Effector memory CD4-positive, alpha-beta T cell (primary cell): ENCODE data around the gene CDK9.

Experiments
- DNase-seq, 3 donors: peaks; one replicate each; pipeline ENCODE4 v3.0.0-alpha.2; 2020
- H3K27ac ChIP-seq: 2 replicates; pipeline ENCODE4 v1.7.0; 2013; ENCODE audit warnings: mild to moderate bottlenecking, low read length, moderate library complexity; ENCODE audit not compliant: insufficient read depth, poor library complexity, severe bottlenecking
- H3K27me3 ChIP-seq: replicated peaks from 2 replicates; pipeline ENCODE4 v1.7.0; 2013; ENCODE audit warnings: mild to moderate bottlenecking, low read length; ENCODE audit not compliant: insufficient read depth, control insufficient read depth, poor library complexity, severe bottlenecking
- H3K36me3 ChIP-seq: 2 replicates; pipeline ENCODE4 v1.7.0; 2013; ENCODE audit warnings: mild to moderate bottlenecking, low read length, moderate library complexity; ENCODE audit not compliant: control insufficient read depth, insufficient read depth
- H3K4me1 ChIP-seq: 2 replicates; pipeline ENCODE4 v1.7.0; 2013; ENCODE audit warnings: low read length, mild to moderate bottlenecking; ENCODE audit not compliant: control insufficient read depth, insufficient read depth, poor library complexity, severe bottlenecking
- H3K4me3 ChIP-seq: 2 replicates; pipeline ENCODE4 v1.7.0; 2013; ENCODE audit warnings: low read length, low read depth, mild to moderate bottlenecking; ENCODE audit not compliant: insufficient read depth, poor library complexity, severe bottlenecking
- H3K9me3 ChIP-seq: 2 replicates; pipeline ENCODE4 v1.7.0; 2013; ENCODE audit warnings: mild to moderate bottlenecking, low read length, moderate library complexity; ENCODE audit not compliant: control insufficient read depth

CDK9 gene

GRCh38 chr9:127837346-127837745 is 51.5 kb downstream of the CDK9 start:
- Histone ChIP-seq H3K4me1 (no peaks in the 10 kb centered on the region), H3K27ac (no peak overlapping the region), H3K4me3 (no peak overlapping the region), H3K9me3 (no peaks in the 10 kb centered on the region), H3K36me3 (no peaks in the 10 kb centered on the region), H3K27me3 (no peaks in the 10 kb centered on the region)
- no peak for DNase-seq

GRCh38 chr9:127838375-127839078 is 52.7 kb downstream of the CDK9 start:
- Histone ChIP-seq H3K27ac (no peak overlapping the region), H3K4me1 (no peaks in the 10 kb centered on the region), H3K36me3 (no peaks in the 10 kb centered on the region), H3K9me3 (no peaks in the 10 kb centered on the region), H3K4me3 (no peak overlapping the region), H3K27me3 (no peaks in the 10 kb centered on the region)
- no peak for DNase-seq
